OCI-LY1 (cell line): Measurements from ENCODE around the gene NLRC4.

Source experiments
- H2AFZ ChIP-seq: fragments of 200-600 bp; sonication (generic), shearing (Covaris generic); 2 replicates; pipeline ENCODE4 v1.6.0; 2014; ENCODE audit warnings: antibody characterized with exemption, mild to moderate bottlenecking, low read length
- H3F3A ChIP-seq: fragments of 200-600 bp; sonication (generic), shearing (Covaris generic); 2 replicates; pipeline ENCODE4 v1.6.0; 2014; ENCODE audit warnings: mild to moderate bottlenecking, antibody characterized with exemption, low read length, moderate library complexity; ENCODE audit not compliant: insufficient read depth
- H3K27ac ChIP-seq: fragments of 200-600 bp; sonication (generic); 2 replicates; pipeline ENCODE4 v1.5.1; 2014; ENCODE audit warnings: low read length, mixed run types, mild to moderate bottlenecking, low read depth; ENCODE audit not compliant: poor library complexity, severe bottlenecking
- H3K27me3 ChIP-seq: fragments of 200-600 bp; sonication (generic); 2 replicates; pipeline ENCODE4 v1.6.0; 2014; ENCODE audit warnings: antibody characterized with exemption, mild to moderate bottlenecking, low read length, moderate library complexity; ENCODE audit not compliant: insufficient read depth
- H3K36me3 ChIP-seq: fragments of 200-600 bp; sonication (generic); 2 replicates; pipeline ENCODE4 v1.6.1; 2014; ENCODE audit warnings: mild to moderate bottlenecking, antibody characterized with exemption, low read length, moderate library complexity, mixed read lengths; ENCODE audit not compliant: insufficient read depth
- H3K4me1 ChIP-seq: fragments of 200-600 bp; sonication (generic); 2 replicates; pipeline ENCODE4 v1.5.1; 2014; ENCODE audit warnings: mild to moderate bottlenecking, low read length, moderate library complexity; ENCODE audit not compliant: insufficient read depth, severe bottlenecking
- H3K4me2 ChIP-seq: fragments of 200-600 bp; sonication (generic), shearing (Covaris generic); 2 replicates; pipeline ENCODE4 v1.6.1; 2014; ENCODE audit warnings: low read length
- H3K4me3 ChIP-seq: fragments of 200-600 bp; sonication (generic); 2 replicates; pipeline ENCODE4 v1.5.1; 2014; ENCODE audit warnings: low read length, low read depth, mild to moderate bottlenecking, mixed read lengths; ENCODE audit not compliant: poor library complexity, severe bottlenecking
- H3K79me2 ChIP-seq: fragments of 200-600 bp; shearing (Covaris generic); 2 replicates; pipeline ENCODE4 v1.6.1; 2016; ENCODE audit warnings: mixed run types, low read length, mixed read lengths; ENCODE audit not compliant: insufficient read depth
- H3K9ac ChIP-seq: fragments of 200-600 bp; sonication (generic), shearing (Covaris generic); 2 replicates; pipeline ENCODE4 v1.6.1; 2014; ENCODE audit warnings: mild to moderate bottlenecking, low read length, mixed read lengths
- H3K9me2 ChIP-seq: fragments of 200-600 bp; sonication (generic), shearing (Covaris generic); 2 replicates; pipeline ENCODE4 v1.6.1; 2014; ENCODE audit warnings: low read depth, mild to moderate bottlenecking, low read length, mixed read lengths
- H3K9me3 ChIP-seq: fragments of 200-600 bp; shearing (Covaris generic); 2 replicates; pipeline ENCODE4 v1.6.1; 2014; ENCODE audit warnings: low read length, mixed read lengths
- H4K20me1 ChIP-seq: fragments of 200-600 bp; sonication (generic), shearing (Covaris generic); 2 replicates; pipeline ENCODE4 v1.6.0; 2016; ENCODE audit warnings: mild to moderate bottlenecking, low read length; ENCODE audit not compliant: insufficient read depth
- CTCF ChIP-seq: fragments of 200-600 bp; sonication (generic), shearing (Covaris generic); IDR thresholded peaks from 2 replicates; pipeline ENCODE4 v1.5.1; 2017; ENCODE audit warnings: mild to moderate bottlenecking, antibody characterized with exemption, low read length, moderate library complexity, mixed read lengths
- EZH2 ChIP-seq: fragments of 200-600 bp; sonication (generic), shearing (Covaris generic); IDR thresholded peaks from 2 replicates; pipeline ENCODE4 v1.8.0; 2017; ENCODE audit warnings: borderline replicate concordance, mixed run types, mild to moderate bottlenecking, antibody characterized with exemption, low read length, moderate library complexity, mixed read lengths

The NLRC4 gene

DNA sequence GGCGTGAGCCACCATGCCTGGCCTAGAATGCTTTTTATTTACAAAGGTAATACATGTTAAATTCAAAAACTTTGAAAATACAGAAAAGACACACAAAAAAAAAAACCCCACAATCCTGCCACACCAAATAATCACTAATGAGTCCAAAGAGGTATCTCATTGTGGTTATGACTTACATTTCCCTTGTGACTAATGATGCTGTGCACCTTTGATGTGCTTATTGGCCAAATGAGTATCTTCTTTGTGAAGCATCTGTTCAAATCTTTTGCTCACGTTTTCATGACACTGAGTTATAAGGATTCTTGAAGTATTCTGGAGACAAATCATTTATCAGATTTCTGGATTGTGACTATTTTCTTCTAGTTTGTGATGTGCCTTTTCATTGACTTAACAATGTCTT lies 6.4 kb upstream of the NLRC4 start:
- H3K9me2 ChIP-seq: no peaks in the 10 kb centered on the region
- no peak overlapping the region for H3K9ac ChIP-seq
- H2AFZ ChIP-seq: no peak overlapping the region
- H3K4me1 ChIP-seq: peaks cover 5% of the 10 kb centered on the region
- H3K27me3 ChIP-seq: no peaks in the 10 kb centered on the region
- H3K79me2 ChIP-seq: no peaks in the 10 kb centered on the region
- TF ChIP-seq EZH2: no peak
- no peak for TF ChIP-seq CTCF
- no peak overlapping the region for H3K4me2 ChIP-seq
- H3K36me3 ChIP-seq: no peaks in the 10 kb centered on the region
- no peaks in the 10 kb centered on the region for H3K9me3 ChIP-seq
- no peak overlapping the region for H3K4me3 ChIP-seq
- H3K27ac ChIP-seq: no peak overlapping the region
- no peaks in the 10 kb centered on the region for H3F3A ChIP-seq
- no peaks in the 10 kb centered on the region for H4K20me1 ChIP-seq

GRCh38 chr2:32262105-32262504 lies 2.6 kb downstream of the NLRC4 start:
- TF ChIP-seq CTCF (no peak), EZH2 (no peak)
- H3K4me3 ChIP-seq: no peak overlapping the region
- no peaks in the 10 kb centered on the region for H3K79me2 ChIP-seq
- no peaks in the 10 kb centered on the region for H3K36me3 ChIP-seq
- H3K4me2 ChIP-seq: no peak overlapping the region
- no peaks in the 10 kb centered on the region for H3K27me3 ChIP-seq
- no peaks in the 10 kb centered on the region for H3K9me2 ChIP-seq
- no peaks in the 10 kb centered on the region for H4K20me1 ChIP-seq
- no peak overlapping the region for H3K9ac ChIP-seq
- no peaks in the 10 kb centered on the region for H3F3A ChIP-seq
- H2AFZ ChIP-seq: no peak overlapping the region
- H3K4me1 ChIP-seq: peaks cover 28% of the 10 kb centered on the region
- H3K9me3 ChIP-seq: no peaks in the 10 kb centered on the region
- peak overlapping the region; percentile 33 for H3K27ac ChIP-seq

- Histone ChIP-seq H3F3A (no peaks in the 10 kb centered on the region), H3K4me2 (no peak overlapping the region), H3K79me2 (no peaks in the 10 kb centered on the region), H3K4me3 (no peak overlapping the region), H3K9me3 (no peaks in the 10 kb centered on the region), H3K9me2 (no peaks in the 10 kb centered on the region), H3K27ac (no peak overlapping the region), H3K9ac (no peak overlapping the region), H3K4me1 (peaks cover 28% of the 10 kb centered on the region), H4K20me1 (no peaks in the 10 kb centered on the region), H3K36me3 (no peaks in the 10 kb centered on the region), H2AFZ (no peak overlapping the region), H3K27me3 (no peaks in the 10 kb centered on the region)
- TF ChIP-seq EZH2 (no peak), CTCF (no peak)
These were observed 4.3 kb downstream of the NLRC4 start for GRCh38 chr2:32260376-32260775.
